ENCODE results near the gene RWDD2A. TPM values are rescaled to one million over a fixed set of nuclear protein-coding genes. Genes with fewer than 3 reads are reported as not detected.

Gene RWDD2A
- total RNA-seq, 2 experiments from 2014 or later: 2.2 to 5.3 TPM

GRCh38 chr6:83198486-83199172, 5.5 kb downstream of the RWDD2A start:
- Histone ChIP-seq H3K4me3 (ENCODE audit: low read depth, low read length, poor library complexity, severe bottlenecking) (no peak overlapping the region), H3K27ac (ENCODE audit: low read depth, low read length, poor library complexity, severe bottlenecking) (no peak overlapping the region), H4K20me1 (ENCODE audit: insufficient read depth, low read length) (no peaks in the 10 kb centered on the region), H3K4me2 (ENCODE audit: low read length) (no peak overlapping the region), H3K79me2 (ENCODE audit: insufficient read depth, low read depth, low read length) (no peaks in the 10 kb centered on the region), H3K9me2 (ENCODE audit: insufficient read depth, low read length) (no peaks in the 10 kb centered on the region), H3K9me3 (ENCODE audit: low read length) (no peaks in the 10 kb centered on the region), H3K36me3 (ENCODE audit: insufficient read depth, low read length) (no peaks in the 10 kb centered on the region), H2AFZ (ENCODE audit: low read length) (no peak overlapping the region), H3K4me1 (ENCODE audit: insufficient read depth, low read length, poor library complexity, severe bottlenecking) (peaks cover 5% of the 10 kb centered on the region)
- ChIA-PET CTCF (ENCODE audit: unreplicated experiment) (no interaction called here), POLR2A (interaction anchor here (1.0 kb wide), 1 partner anchor 13 kb away, joined by 3 read pairs; no protein-coding TSS in a partner anchor)
- intact Hi-C loops (cut with micrococcal nuclease; ENCODE audit: unreplicated experiment): loop anchor here (10.0 kb wide), 1 partner anchor 666 kb away; no protein-coding TSS in a partner anchor
- no peak for DNase-seq (ENCODE audit: low spot score)
- TF ChIP-seq CTCF (conservative IDR thresholded peaks at IDR 0.05; ENCODE audit: low read length) (no peak), EZH2phosphoT487 (IDR thresholded peaks at IDR 0.05; ENCODE audit: borderline replicate concordance, low read depth, low read length) (no peak)
- no TSS peak for BruUV-seq (replicated peaks)

GRCh38 chr6:83199173-83199862, 6.2 kb downstream of the RWDD2A start:
- intact Hi-C loops (cut with micrococcal nuclease; ENCODE audit: unreplicated experiment): loop anchor here (10.0 kb wide), 1 partner anchor 665 kb away; no protein-coding TSS in a partner anchor
- ChIA-PET POLR2A (no interaction called here), CTCF (ENCODE audit: unreplicated experiment) (no interaction called here)
- H3K27ac ChIP-seq (ENCODE audit: low read depth, low read length, poor library complexity, severe bottlenecking): no peak overlapping the region
- H3K9me3 ChIP-seq (ENCODE audit: low read length): no peaks in the 10 kb centered on the region
- no peak overlapping the region for H2AFZ ChIP-seq (ENCODE audit: low read length)
- no peak for TF ChIP-seq CTCF (conservative IDR thresholded peaks at IDR 0.05; ENCODE audit: low read length)
- TF ChIP-seq EZH2phosphoT487 (IDR thresholded peaks at IDR 0.05; ENCODE audit: borderline replicate concordance, low read depth, low read length): no peak
- no peaks in the 10 kb centered on the region for H4K20me1 ChIP-seq (ENCODE audit: insufficient read depth, low read length)
- H3K4me3 ChIP-seq (ENCODE audit: low read depth, low read length, poor library complexity, severe bottlenecking): no peak overlapping the region
- no peak overlapping the region for H3K4me2 ChIP-seq (ENCODE audit: low read length)
- peaks cover under 1% of the 10 kb centered on the region for H3K4me1 ChIP-seq (ENCODE audit: insufficient read depth, low read length, poor library complexity, severe bottlenecking)
- no peaks in the 10 kb centered on the region for H3K36me3 ChIP-seq (ENCODE audit: insufficient read depth, low read length)
- no peak for DNase-seq (ENCODE audit: low spot score)
- no peaks in the 10 kb centered on the region for H3K79me2 ChIP-seq (ENCODE audit: insufficient read depth, low read depth, low read length)
- BruUV-seq (replicated peaks): no TSS peak
- no peaks in the 10 kb centered on the region for H3K9me2 ChIP-seq (ENCODE audit: insufficient read depth, low read length)

GRCh38 chr6:83199863-83200225, 6.7 kb downstream of the RWDD2A start:
- H3K9me3 ChIP-seq (ENCODE audit: low read length): no peaks in the 10 kb centered on the region
- H3K27ac ChIP-seq (ENCODE audit: low read depth, low read length, poor library complexity, severe bottlenecking): no peak overlapping the region
- no peak overlapping the region for H3K4me3 ChIP-seq (ENCODE audit: low read depth, low read length, poor library complexity, severe bottlenecking)
- no peaks in the 10 kb centered on the region for H3K9me2 ChIP-seq (ENCODE audit: insufficient read depth, low read length)
- no TSS peak for BruUV-seq (replicated peaks)
- no peaks in the 10 kb centered on the region for H4K20me1 ChIP-seq (ENCODE audit: insufficient read depth, low read length)
- no peak overlapping the region for H2AFZ ChIP-seq (ENCODE audit: low read length)
- no peak for DNase-seq (ENCODE audit: low spot score)
- ChIA-PET POLR2A (no interaction called here), CTCF (ENCODE audit: unreplicated experiment) (no interaction called here)
- no peak for TF ChIP-seq CTCF (conservative IDR thresholded peaks at IDR 0.05; ENCODE audit: low read length)
- TF ChIP-seq EZH2phosphoT487 (IDR thresholded peaks at IDR 0.05; ENCODE audit: borderline replicate concordance, low read depth, low read length): no peak
- H3K79me2 ChIP-seq (ENCODE audit: insufficient read depth, low read depth, low read length): no peaks in the 10 kb centered on the region
- no peaks in the 10 kb centered on the region for H3K36me3 ChIP-seq (ENCODE audit: insufficient read depth, low read length)
- no peaks in the 10 kb centered on the region for H3K4me1 ChIP-seq (ENCODE audit: insufficient read depth, low read length, poor library complexity, severe bottlenecking)
- H3K4me2 ChIP-seq (ENCODE audit: low read length): no peak overlapping the region
- intact Hi-C loops (cut with micrococcal nuclease; ENCODE audit: unreplicated experiment): loop anchor here (10.0 kb wide), 1 partner anchor 665 kb away; no protein-coding TSS in a partner anchor

Measured in OCI-LY7 (cell line).